Stimulated activated CD4-positive, alpha-beta T cell treated with anti-CD3 and anti-CD28 coated beads, TNF-alpha, amount 100 ng/mL, for 24 hours (primary cell): Measurements from ENCODE around the gene WDR90.

Experiments
- DNase-seq, 3 experiments: peaks; one replicate each; pipeline ENCODE4 v3.0.0-alpha.2; 2020; ENCODE audit warnings: low read depth in 3 of 3

Gene WDR90

DNA sequence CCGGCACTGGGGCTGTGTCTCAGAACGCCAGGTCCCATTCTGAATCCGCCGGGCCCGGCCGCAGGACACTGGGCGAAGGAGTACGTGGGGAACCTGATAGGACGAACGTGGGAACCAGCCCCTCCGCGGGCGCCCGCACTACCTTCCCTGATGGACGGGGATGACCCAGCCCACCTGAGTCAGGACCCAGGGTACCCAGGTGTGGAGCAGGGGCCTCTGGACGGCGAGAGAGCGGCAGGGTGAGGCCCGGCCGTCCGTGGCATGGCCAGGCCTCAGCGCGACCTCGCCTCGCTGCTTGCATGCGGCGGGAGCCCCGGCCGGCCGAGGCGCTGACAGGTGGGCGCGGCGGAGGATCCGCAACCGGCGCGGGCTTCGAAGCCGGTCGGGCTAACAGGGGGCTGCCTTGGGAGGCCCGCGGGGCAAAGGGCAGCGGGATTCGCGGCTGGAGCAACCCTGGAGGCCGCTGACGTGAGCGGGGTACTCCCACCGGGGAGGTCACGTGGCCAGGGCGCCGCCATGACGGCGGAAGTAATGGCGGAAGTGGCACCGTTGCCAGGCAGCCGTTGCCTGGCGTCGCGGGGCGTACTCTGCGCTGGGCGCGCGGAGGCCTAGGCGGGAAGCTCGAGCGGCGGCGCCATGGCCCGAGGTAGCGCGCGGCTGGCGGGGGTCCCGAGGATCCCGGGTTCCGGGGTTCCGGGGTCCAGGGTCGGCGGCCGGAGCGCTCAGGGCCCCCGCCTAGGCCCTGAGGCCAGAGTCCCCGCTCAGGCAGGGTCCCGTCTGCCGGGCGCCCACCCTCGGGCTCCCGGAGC is at the start of gene WDR90:
Gene WDR90, plus strand, starts transcription at position 585 of the 809 bp plus-strand sequence. Its CDS starts 52 bp downstream, at position 637.
- peak; percentile 87 to 93 (median 88) for DNase-seq

DNA sequence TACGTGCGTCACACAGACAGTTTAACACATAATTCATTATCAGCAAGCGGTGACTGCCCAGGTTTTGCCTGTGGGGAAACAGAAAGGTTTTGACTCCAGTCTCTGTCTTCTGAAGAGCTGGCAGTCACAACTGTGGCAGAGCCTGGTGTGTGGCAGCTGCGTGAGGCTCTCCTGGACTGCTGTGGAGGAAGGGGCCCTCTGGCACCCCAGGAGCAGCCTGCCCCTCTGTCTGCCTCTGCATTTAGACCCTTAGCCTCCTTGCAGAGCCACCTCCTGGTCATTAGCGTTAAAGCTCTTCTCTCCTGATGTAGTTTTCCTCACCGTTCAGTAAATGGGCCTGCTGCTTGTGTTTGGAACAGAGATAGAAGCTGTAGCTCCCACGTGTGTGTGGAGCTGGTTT is 48.4 kb upstream of the WDR90 start:
- DNase-seq = no peak

DNA sequence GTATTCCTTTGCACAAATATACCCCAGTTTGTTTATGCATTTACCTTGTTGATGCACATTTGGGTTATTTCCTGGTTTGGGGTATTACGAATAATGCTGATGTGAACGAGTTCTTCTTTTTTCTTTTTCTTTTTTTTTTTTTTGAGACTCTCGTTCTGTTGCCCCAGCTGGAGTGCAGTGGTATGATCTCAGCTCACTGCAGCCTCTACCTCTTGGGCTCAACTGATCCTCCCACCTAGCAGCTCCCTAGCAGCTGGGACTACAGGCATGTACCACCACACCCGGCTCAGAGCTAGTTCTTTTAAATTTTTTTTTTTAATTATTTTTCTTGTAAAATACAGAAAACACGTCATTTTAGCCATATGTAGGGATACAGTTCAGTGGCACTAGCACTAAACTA is 45.2 kb upstream of the WDR90 start:
- DNase-seq = no peak

DNA sequence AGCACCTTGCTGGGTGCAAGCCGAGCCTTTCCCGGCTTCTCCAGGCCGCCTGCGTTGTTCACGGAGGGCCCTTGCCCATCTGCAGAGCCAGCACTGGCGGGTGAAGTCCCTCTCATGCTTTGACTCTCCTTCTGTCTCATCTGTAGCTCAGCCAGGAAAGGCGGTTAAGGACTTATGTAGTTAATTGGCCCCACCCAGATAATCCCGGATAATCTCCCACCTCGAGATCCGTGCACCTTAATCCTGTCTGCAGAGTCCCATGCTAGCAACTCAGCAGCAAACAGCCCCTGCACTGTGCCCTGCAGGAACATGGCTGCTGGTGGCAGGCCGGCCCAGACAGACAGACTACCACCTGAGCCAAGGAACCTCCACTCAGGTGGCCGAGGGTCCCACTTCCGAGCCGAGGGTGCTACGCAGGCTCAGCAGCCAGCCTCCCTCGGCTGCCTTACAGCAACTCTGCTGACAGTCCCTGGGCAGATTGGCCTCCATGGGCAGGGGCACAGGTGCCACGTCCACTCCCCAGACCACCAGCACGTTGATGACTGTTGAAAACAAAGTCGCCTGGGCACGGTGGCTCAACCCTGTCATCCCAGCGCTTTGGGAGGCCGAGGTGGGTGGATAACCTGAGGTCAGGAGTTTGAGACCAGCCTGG is 42.4 kb upstream of the WDR90 start:
- no peak for DNase-seq

DNA sequence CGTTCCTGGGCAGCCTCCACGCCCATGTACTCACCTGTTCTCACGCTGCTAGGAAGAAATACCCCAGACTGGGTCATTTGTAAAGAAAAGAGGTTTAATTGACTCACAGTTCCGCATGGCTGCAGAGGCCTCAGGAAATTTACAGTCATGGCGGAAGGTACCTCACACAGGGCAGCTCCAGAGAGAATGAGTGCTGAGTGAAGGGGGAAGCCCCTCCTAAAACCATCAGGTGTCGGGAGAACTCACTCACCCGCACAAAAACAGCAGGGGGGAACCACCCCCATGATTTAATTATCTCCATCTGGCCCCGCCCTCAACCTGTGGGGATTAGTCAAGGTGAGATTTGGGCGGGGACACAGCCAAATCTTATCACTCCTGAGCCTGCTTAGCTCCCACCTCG is 41.1 kb upstream of the WDR90 start:
- peak in 1 of 3 experiments; percentile 65 for DNase-seq

DNA sequence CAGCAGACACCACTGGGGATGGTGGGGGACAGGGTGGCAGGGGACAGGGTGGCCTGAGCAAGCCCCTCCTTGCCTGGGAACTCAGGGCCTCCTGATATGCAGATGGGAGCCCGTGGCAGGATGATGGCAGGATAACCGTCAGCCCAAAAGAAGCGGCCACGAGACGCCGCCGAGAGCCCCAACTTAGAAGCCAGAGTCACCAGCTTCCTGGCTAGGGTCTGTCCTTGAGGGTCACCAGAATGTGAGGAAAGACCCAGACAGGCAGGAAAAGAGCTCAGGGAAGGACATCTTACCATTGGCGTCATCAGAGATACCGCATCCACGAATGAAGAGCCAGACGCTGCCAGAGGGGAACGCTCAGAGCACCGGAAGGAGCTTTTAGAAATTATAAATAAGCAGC is 39.8 kb upstream of the WDR90 start:
- DNase-seq = no peak

DNA sequence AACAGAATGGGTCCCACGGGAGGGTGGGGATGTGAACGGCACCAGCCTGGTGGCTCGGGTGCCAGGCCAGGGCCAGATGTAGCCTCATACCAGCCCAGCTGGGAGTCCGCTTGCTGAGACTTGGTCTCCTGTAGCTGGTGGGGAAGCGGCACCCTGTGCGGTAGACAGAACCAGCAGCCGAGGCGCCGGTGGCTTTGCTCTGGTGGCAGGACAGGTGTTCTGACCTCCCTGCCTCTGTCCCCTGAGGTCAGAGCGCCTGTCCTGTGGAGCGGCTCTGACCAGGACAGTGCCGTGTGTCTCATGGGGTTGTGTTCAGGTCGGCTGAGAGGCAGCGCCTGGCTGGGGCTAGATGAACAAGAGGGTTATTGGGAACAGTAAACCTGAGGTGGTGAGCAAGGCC is 39.2 kb upstream of the WDR90 start:
- no peak for DNase-seq

DNA sequence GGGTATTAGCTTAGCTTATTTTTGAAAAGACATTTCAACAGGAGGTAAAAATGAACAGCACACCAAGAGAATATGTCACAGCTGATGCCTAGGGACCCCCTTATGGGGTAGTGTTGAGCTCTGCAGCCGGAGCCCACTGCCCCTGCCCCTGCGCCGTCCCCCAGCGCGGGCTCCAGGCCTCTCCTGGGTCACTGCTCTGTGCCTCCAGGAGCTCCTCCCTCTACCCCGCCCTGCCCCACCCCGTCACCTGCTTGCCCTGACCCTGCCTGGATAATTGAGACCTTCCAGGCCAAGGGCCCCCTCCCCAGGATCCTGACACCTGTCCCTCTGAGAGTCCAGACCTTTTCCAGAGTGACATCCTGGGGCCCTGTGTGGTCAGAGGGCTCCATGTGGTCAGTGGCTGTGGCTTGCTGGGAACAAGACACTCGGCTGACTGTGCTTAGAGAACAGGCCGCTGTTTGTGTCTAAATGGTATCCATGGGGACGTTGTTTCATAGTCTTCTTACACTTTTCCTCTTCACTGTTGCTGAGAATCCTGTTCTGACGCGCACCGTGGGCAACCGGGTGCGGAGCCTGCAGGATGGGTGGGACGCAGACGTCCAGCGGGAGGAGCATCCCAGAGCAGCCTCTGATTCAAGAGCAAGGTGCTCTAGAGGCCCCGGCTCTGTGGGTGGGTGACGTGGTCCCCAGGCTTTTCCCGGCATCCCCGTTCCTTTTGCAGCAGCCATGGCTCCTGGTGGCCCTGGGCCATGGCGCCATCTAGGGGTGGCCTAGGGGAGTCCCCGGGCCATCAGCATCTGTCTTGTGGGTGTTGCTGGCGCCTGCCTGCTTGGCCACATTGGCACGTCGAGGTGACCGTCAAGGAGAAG is 38.4 kb upstream of the WDR90 start:
- peak in 2 of 3 experiments; percentile 30 to 61 for DNase-seq

DNA sequence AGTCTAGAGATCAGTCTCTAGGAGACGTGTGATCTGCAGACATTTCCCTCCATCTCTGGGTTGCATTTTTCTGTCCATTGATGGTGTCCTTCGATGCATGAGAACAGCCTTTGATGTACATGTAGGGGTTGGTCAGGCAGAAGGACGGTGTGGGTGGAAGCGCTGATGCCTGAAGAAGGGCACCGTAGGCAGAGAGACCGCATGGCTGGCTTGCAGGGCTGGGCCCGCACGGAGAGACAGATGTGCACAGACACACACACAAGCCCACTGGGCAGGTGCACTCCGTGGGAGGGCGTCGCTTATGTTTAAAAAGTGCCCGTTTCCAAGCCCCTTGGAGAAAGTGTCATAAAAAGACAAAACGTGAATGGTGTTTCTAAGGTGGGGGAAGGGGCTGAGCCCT is 34.0 kb upstream of the WDR90 start:
- DNase-seq = no peak

DNA sequence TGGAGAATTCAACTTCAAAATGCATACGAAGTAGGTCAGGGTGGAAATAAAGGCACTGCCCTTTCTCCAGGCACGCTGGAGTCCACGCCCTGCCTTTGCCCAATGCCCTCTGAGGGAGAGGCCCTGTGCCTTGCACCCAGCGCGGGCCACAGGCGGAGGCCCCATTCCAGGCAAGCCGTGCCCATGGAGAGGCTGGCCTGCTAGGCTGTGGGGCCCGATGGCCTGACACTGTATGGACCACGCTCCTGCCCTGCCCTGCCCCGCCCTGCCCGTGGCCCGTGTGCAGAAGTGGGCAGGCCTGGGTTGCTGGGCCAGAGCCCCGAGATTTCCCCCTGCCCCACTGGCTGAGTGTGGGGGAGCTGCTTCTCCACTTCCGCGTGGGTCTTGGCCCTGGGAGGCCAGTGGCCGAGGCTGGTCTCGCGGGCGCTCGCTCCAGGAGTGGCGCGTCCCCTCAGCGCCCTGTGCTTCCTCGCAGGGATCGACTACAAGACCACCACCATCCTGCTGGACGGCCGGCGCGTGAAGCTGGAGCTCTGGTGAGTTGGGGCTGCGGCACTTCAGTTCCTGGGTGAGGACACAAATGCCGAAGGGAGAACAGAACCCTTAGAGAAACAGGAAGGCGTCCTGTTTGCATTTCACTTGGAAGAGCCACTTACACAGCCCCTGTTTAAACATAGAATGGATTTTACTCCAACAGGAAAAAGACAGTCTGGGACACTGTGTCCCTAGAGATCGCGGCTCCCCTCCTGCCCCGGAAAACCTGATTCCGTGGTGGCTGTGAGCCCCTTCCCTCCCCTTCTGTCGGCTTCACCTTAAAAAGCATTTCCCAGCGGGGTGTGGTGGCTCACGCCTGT is 32.2 kb upstream of the WDR90 start:
- no peak for DNase-seq

DNA sequence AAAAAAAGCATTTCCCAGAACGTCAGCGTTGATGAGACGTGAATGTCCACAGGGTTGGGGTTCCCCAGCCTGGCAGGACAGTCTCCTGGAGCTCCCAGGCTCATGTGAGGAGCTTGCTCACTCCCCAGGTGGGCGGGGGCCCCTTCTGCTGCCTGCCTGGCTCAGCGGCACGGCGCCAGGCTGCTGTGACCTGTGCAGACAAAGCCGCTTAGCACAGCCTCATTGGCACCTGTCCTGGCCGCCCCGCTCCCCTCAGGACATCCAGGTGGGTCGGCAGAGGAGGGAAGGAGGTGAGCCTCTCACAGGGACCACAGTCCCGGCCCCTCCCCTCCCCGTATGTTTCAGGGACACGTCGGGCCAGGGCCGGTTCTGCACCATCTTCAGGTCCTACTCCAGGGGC is 31.3 kb upstream of the WDR90 start:
- DNase-seq = no peak

DNA sequence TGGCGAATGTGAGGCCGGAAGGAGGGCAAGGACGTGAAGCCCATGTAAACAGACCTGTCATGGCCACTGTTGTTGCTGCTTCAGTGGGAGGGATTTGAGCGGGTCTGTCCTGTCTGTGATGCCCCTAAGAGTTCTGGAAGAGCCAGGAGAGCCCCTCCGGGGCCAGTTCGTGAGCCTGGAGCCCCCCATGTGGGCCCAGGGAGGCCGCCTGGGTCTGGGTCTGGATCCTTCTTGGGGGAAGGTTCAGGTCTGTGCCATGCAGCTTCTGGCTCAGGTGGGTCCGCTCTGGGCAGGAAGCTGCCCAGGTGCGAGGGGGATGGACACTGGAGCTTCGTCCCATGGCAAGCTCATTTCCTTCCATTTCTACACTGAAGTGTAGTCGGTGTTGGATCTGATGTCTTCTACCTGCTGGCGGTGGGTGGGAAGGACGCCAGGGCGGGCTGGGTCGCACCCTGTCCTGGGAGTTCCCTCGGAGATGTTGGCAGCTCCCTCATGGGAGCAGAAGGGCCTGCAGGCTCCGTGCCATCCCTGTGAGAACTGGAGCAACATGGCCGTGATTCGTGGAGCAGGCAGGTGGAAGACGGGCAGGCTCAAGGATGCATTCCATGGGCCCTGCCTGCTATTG is 29.6 kb upstream of the WDR90 start:
- DNase-seq = no peak

DNA sequence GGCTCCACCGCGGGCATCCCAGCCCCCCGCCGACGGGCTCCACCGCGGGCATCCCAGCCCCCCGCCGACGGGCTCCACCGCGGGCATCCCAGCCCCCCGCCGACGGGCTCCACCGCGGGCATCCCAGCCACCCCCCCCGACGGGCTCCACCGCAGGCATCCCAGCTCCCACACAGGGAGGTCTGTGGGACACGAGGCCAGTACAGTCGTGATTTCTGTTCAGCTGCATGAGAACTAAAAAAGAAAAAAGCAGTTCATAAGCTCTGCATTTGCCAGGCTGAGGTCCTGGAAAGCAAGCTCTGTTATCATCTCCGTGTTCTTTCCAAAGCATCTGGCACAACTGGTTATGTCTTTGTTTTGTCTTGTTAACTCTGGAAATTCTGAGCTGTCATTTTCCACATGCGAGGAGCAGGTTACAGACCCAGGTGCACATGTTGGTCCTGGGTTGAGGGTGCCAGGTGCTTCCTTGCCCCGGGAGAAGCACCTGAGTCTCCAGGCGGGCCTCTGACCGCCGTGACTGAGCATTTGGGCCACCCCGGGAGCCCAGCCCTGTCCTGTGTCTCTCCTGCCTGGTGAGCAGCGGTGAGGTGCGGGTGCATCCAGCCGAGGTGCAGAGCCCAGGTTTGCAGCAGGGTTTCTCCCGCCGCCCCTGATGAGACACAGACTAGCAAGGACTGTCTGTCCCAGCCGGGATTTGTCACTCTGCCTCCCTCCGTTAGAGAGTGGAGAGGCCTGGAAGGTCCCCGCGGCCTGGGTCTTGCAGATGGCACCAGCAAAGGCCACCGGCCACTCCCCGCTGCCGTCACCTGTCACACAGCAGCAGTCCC is 28.3 kb upstream of the WDR90 start:
- no peak for DNase-seq

DNA sequence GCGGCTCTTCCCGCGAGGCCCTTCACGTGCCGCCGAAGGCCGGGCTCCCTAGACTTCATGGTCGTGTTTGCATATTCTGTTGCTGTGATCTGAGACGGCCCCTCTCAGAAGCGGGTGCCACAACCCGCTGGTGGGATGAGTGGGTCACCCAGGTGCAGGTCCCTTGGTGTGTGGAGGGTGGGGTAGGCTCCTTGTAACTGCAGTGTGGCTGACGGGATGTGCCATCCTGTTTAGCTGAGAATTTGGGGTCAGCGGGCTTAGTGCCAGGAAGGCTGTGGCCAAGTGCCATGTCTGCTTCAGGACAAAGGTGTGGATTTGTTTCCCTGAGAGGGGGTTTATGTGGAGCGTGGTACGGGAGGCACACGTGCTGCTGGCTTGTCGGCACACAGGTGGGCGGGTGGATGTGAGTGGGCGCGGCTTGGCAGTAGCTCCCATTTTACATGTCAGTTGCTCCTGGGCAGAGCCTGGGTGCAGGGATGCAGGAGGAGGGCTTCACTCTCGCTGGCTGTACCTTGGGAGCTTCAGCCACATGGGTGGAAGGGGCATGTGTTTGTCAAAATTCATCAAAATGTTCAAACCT is 27.5 kb upstream of the WDR90 start:
- no peak for DNase-seq

DNA sequence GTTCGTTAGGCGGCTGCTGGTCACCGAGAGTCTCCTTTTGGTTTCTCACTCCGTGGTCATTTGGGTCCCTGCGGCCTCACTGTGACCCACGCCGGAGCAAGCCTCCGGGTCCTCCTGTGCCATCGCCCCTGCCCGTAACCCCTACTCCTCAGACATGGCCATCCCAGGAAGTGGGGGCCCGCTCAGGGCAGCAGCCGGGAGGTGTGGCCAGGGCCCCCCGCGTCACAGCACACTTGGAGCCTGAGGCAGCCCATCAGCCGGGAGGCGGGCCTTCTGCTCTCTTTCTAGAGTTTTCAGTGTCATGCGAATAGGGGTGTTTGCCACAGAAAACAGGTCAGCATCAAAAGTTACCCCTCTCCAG is 26.3 kb upstream of the WDR90 start:
- DNase-seq = no peak

DNA sequence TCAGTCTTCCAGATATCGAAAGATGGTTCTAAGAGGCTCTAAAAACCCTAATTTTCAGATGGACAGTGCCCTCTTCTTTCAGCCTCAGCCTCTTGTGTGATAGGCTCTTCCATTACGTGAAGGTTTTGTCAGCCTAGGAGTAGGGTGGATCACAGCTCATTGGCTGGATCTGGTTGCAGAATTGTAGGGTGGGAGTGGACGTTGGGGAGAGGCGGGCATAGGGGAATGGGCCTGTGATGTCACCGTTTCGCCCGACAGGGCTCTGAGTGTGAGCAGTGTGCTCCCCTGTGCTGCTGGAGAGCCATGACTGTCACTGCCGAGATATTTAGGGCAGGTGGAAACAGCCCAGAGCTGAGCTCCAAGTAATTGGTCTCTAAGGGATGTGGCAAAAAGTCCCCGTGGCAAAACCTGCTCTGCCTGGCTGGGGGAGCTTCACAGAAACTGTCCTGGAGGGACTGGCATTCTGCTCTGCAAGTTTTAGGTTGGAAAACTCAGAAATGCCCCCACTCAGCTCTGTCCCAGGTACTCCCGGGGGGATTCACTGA is 24.6 kb upstream of the WDR90 start:
- DNase-seq = no peak

DNA sequence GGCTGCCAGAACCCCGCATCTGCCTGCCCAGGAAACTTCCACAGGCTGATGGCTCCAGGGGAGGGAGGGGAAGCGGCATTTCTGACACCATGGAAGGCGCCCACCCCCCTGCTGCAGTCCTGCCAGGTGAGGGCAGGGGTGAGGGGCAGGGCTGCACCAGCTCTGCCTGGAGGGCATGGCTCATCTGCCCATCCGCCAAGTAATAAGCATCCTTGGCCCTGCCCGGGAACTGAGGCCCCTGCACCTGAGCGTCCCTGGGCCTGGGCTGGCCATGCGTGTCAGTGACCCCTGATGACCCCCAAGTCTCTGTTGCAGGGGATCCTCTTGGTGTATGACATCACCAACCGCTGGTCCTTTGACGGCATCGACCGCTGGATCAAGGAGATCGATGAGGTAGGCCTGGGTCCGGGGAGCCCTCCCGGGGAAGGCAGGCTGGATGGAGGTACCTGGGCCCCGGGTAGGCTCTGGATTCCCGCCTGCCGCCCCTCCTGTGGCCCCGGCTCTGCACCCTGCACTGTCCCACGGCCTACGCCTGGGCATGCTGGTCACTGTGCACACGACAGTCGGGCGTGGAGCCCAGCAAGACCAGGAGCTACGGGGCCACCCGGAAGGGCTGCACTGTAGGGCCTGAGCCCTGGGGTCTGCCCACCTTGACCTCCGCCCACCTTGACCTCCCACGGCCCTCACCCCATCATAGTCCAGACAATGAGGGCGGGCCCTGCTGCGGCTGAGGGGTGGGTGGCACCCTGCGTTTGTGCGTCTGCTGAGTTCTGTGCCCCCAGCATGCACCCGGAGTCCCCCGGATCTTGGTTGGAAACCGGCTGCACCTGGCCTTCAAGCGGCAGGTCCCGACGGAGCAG is 23.8 kb upstream of the WDR90 start:
- DNase-seq = no peak

DNA sequence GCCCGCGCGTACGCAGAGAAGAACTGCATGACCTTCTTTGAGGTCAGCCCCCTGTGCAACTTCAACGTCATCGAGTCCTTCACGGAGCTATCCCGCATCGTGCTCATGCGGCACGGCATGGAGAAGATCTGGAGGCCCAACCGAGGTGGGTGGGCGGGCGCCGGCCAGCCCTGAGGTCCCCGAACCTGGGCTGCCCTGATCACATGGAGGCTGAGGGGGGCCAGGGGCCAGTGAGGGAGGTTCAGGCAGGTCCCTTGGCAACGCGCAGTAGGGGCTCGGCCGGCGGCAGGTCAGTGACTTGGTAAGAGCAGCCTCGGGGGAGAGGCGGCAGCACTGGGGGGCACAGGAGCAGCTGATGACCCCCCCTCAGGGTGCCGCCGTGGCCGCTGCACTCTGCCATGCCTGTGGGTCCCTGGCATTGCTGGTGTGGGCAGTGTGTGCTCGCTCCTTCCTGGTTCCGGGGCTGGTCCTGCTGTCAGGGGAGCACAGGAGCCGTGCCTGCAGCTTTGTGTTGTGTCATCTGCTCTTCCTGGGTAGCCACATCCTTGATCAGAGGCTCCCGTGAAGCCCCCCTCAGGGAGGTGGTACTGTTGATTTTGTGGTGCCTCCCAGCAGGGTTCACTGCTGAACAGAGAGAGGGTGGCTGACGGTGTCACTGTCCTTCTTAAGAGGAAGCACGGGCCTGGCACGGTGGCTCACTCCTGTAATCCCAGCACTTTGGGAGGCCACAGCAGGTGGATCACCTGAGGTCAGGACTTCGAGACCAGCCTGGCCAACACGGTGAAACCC is 23.0 kb upstream of the WDR90 start:
- DNase-seq = no peak
